Kidney epithelial cell (primary cell): Measurements from ENCODE around the gene ZNF860. TPM values are rescaled to one million over a fixed set of nuclear protein-coding genes. Genes with fewer than 3 reads are reported as not detected.

Experiments used
- DNase-seq: peaks from one replicate; pipeline ENCODE4 v3.0.0-alpha.2; 2010; ENCODE audit warnings: low read depth
- H3K27me3 ChIP-seq: 2 replicates; pipeline ENCODE4 v1.6.0; 2011; ENCODE audit warnings: low read length; ENCODE audit not compliant: control insufficient read depth, insufficient read depth
- H3K36me3 ChIP-seq: 2 replicates; pipeline ENCODE4 v1.5.1; 2011; ENCODE audit warnings: low read length; ENCODE audit not compliant: control insufficient read depth, insufficient read depth
- H3K4me3 ChIP-seq: 2 replicates; pipeline ENCODE4 v1.5.1; 2011; ENCODE audit warnings: low read depth, mild to moderate bottlenecking, control low read depth, low read length
- total RNA-seq: library from RNA; depleted of rRNA; stranded (reverse); fragments of >200 nt; gene quantifications from 2 replicates; pipeline ENCODE4 v1.2.3, GENCODE V29; 2015
- TF ChIP-seq, protein P1 (sequence below): IDR thresholded peaks from 2 replicates; pipeline ENCODE4 v1.5.1; 2011; ENCODE audit warnings: mild to moderate bottlenecking, moderate library complexity, low read length, control low read depth, inconsistent platforms; ENCODE audit not compliant: insufficient read depth, poor library complexity, severe bottlenecking

ZNF860 gene
- 1.3 and 2.2 TPM in 2 replicates for total RNA-seq

DNA sequence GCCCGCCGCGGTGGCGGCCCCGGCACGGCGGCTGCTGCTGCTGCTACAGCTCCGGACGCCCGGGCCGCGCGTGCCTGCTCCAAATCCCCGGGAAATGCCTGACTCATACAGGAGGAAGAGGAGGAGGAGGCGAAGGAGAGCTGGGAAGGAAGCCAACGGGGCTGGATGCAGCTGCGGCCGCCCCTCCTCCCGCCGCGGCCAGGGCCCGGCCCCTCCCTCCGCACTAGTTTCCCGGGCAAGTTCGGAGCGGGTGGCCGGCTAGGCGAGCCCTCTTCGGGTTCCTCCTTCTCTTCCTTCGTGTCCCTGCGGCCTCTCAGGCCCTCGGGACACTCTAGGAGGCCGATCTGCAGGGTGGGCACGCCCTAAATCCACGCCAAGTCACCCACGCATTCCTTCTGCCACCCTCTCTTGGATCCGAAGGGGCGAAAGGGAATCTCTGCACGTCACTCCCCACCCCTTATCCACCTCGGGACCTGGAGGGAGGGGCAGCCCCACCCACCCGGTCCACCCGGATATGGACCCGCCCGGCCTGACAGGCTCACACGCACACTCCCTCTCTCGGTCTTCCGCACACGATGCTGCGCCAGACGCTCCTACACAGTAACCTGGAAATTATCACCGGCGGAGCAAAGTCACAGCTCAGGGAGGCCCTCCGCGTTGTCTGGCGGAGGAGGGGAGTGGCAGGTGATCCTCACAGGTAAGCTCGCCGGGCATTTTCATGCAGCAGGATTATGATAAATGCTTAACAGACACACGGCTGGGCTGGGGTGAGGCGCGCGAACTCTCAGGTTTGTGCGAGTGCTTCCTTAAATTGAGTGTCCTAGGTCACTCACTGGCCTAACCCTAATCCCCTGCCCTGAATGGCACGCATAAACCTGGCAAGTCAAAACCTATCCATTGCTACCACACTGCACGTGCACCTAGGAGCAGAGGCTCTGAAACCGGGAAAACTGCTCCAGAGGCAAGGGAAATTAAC is at the start of gene ZNF860, which contains the start of gene OSBPL10:
Gene ZNF860, plus strand, starts transcription at position 545 of the 976 bp plus-strand sequence. CDS start 7,330 bp downstream, outside the sequence.
Gene OSBPL10, minus strand, starts transcription at position 57 of the 976 bp plus-strand sequence. CDS start 83 bp downstream, outside the sequence.
- Histone ChIP-seq H3K36me3 (no peaks in the 10 kb centered on the region), H3K27me3 (no peaks in the 10 kb centered on the region), H3K4me3 (peak within 1 kb of the TSS; percentile 94)
- TF ChIP-seq, protein P1, sequence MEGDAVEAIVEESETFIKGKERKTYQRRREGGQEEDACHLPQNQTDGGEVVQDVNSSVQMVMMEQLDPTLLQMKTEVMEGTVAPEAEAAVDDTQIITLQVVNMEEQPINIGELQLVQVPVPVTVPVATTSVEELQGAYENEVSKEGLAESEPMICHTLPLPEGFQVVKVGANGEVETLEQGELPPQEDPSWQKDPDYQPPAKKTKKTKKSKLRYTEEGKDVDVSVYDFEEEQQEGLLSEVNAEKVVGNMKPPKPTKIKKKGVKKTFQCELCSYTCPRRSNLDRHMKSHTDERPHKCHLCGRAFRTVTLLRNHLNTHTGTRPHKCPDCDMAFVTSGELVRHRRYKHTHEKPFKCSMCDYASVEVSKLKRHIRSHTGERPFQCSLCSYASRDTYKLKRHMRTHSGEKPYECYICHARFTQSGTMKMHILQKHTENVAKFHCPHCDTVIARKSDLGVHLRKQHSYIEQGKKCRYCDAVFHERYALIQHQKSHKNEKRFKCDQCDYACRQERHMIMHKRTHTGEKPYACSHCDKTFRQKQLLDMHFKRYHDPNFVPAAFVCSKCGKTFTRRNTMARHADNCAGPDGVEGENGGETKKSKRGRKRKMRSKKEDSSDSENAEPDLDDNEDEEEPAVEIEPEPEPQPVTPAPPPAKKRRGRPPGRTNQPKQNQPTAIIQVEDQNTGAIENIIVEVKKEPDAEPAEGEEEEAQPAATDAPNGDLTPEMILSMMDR = no peak
- DNase-seq = peak; percentile 56

DNA sequence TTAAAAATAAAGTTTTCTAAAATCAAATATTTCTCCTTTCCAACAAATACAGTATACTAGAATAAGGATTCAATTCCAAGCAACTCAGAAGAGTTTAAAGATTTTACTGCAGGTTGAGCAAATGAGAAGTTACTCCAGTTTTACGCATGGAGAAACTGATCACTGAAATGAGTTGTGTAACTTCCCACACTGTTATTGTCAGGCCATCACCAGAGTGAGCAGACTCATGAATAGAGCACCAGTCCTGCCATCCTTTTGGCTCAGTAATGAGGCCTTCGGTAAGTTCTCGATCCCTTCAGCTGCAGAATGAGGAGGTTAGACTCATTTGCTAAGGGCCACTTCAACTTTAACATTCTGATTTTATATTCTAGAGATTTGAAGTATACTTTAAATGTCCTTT is 48.6 kb upstream of the ZNF860 start:
- H3K4me3 ChIP-seq = no peak overlapping the region
- TF ChIP-seq, protein P1 = no peak
- H3K36me3 ChIP-seq = no peaks in the 10 kb centered on the region
- DNase-seq = no peak
- no peaks in the 10 kb centered on the region for H3K27me3 ChIP-seq

DNA sequence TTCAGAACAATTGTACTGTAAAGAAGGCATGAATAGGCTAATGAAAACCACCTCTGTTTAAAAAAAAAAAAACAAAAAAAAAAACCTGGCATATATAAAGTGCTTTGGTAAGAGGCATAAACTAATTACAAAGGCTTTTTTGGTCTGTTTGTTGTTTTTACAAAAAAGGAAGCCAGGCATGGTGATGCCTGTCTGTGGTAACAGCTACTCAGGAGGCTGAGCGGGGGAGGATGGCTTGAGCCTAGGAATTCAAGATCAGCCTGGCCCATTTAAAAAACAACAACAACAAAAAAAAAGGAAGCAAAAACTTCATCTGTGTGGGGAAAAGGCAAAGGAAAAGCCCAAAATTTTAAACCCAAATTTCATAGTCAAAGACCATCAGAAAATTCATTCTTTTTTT is 47.5 kb upstream of the ZNF860 start:
- Histone ChIP-seq H3K4me3 (no peak overlapping the region), H3K27me3 (no peaks in the 10 kb centered on the region), H3K36me3 (no peaks in the 10 kb centered on the region)
- TF ChIP-seq, protein P1 = no peak
- no peak for DNase-seq

DNA sequence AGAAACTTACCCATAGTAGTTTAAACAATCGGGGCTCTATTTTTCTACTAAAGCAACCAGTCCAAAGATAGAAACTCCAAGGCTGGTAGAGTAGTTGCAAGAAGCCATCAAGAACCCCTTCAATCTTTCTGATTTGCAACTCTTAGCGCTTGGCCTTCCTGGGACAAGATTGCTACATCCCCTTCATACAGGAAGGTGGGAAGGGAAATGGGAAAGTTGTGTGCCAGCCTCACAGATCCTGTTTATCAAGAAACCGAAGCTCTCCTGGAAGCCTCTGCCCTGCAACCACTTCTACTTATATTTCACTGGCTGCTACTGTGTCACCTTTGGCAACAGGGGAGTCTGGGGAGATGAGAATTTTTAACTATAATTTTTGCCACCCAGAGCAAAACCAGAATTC is 46.7 kb upstream of the ZNF860 start:
- DNase-seq = no peak
- no peaks in the 10 kb centered on the region for H3K36me3 ChIP-seq
- H3K4me3 ChIP-seq = no peak overlapping the region
- H3K27me3 ChIP-seq = no peaks in the 10 kb centered on the region
- TF ChIP-seq, protein P1 = no peak

DNA sequence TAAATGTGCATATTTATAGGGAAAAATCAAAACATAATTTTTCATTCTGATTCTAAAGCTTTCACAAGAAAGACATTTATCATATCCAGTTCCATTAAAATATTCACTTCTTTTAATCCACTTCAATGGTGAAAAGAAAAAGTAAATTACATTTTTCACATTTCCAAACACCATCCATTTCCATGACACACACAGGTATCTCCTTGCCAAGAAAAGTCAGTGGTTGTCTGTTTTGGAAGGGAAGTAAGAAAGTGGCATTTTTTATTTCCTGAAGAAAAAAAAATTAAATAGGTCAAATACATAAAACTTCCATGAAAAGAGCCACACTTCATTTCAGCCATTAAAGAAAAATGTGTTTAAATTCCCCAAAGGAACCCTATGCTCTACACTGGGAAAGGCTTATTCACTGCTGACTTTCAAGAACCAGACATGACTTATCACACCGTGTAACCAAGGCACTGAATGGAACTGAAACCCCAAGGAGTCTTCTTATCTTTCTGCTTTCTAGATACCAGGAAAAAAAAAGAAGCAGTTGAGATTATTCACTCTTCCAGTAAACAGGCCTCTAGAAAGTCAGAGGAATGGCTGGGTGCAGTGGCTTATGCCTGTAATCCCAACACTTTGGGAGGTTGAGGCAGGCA is 45.0 kb upstream of the ZNF860 start:
- no peaks in the 10 kb centered on the region for H3K27me3 ChIP-seq
- no peak overlapping the region for H3K4me3 ChIP-seq
- no peak for DNase-seq
- TF ChIP-seq, protein P1 = no peak
- H3K36me3 ChIP-seq = no peaks in the 10 kb centered on the region
